ENCODE measurements around the gene SLC44A4. TPM values are rescaled to one million over a fixed set of nuclear protein-coding genes. Genes with fewer than 3 reads are reported as not detected.

Gene SLC44A4
- total and polyA plus RNA-seq, 9 of the 15 experiments (the other 6 are each of a cell fraction or from before 2014, with no cell fraction given): 7.9 to 18.6 (median 11.2) TPM

- TF ChIP-seq ZNF146 (CRISPR knock-in tag; IDR thresholded peaks at IDR 0.05; ENCODE audit: unreplicated experiment) (no peak), ILK (tag; IDR thresholded peaks at IDR 0.05; ENCODE audit: borderline replicate concordance, low read depth) (peak; percentile 33; the same call in 1 of the 2 replicates), HDAC8 (tag; IDR thresholded peaks at IDR 0.05) (peak; percentile 87; the same call in 1 of the 2 replicates), PCBP1 (IDR thresholded peaks at IDR 0.05; ENCODE audit: low read depth, low read length, poor library complexity, severe bottlenecking) (peak; percentile 93), POLR2AphosphoS5 (IDR thresholded peaks at IDR 0.05; ENCODE audit: control insufficient read depth, insufficient read depth, low read depth, low read length) (peak; percentile 100), YBX1 (IDR thresholded peaks at IDR 0.05) (no peak), ZNF644 (tag; IDR thresholded peaks at IDR 0.05; ENCODE audit: low read depth) (peak; percentile 92), SIN3B (IDR thresholded peaks at IDR 0.05; ENCODE audit: low read depth) (no peak), GABPA (tag; conservative IDR thresholded peaks at IDR 0.05; ENCODE audit: low read depth) (no peak), SP2 (IDR thresholded peaks at IDR 0.05; ENCODE audit: extremely low read depth, low read depth, low read length, poor library complexity, severe bottlenecking) (no peak), ZNF134 (CRISPR knock-in tag; conservative IDR thresholded peaks at IDR 0.05) (peak; percentile 48), ETV1 (tag; conservative IDR thresholded peaks at IDR 0.05; ENCODE audit: low read depth) (peak; percentile 81), PPARD (CRISPR knock-in tag; IDR thresholded peaks at IDR 0.05) (no peak), SIRT6 (IDR thresholded peaks at IDR 0.05; ENCODE audit: low read depth, low read length) (peak; percentile 81), XRCC5 (IDR thresholded peaks at IDR 0.05; ENCODE audit: low read depth, low read length) (peak; percentile 84; the same call in 1 of the 2 replicates), ZNF79 (CRISPR knock-in tag; IDR thresholded peaks at IDR 0.05; ENCODE audit: low read depth) (peak; percentile 65), SAFB (IDR thresholded peaks at IDR 0.05; ENCODE audit: borderline replicate concordance, low read depth, low read length) (peak; percentile 58; the same call in 1 of the 2 replicates), PML (IDR thresholded peaks at IDR 0.05; ENCODE audit: low read length) (peak; percentile 96), HOXB6 (CRISPR knock-in tag; IDR thresholded peaks at IDR 0.05; ENCODE audit: borderline replicate concordance) (no peak; the same call in 1 of the 2 replicates), HNRNPL (IDR thresholded peaks at IDR 0.05; ENCODE audit: low read depth, low read length) (peak; percentile 82; the same call in 1 of the 2 replicates), FOXP1 (CRISPR knock-in tag; IDR thresholded peaks at IDR 0.05) (peak; percentile 69), ILF3 (IDR thresholded peaks at IDR 0.05; ENCODE audit: borderline replicate concordance) (no peak)
- TF ChIP-seq, protein P1, sequence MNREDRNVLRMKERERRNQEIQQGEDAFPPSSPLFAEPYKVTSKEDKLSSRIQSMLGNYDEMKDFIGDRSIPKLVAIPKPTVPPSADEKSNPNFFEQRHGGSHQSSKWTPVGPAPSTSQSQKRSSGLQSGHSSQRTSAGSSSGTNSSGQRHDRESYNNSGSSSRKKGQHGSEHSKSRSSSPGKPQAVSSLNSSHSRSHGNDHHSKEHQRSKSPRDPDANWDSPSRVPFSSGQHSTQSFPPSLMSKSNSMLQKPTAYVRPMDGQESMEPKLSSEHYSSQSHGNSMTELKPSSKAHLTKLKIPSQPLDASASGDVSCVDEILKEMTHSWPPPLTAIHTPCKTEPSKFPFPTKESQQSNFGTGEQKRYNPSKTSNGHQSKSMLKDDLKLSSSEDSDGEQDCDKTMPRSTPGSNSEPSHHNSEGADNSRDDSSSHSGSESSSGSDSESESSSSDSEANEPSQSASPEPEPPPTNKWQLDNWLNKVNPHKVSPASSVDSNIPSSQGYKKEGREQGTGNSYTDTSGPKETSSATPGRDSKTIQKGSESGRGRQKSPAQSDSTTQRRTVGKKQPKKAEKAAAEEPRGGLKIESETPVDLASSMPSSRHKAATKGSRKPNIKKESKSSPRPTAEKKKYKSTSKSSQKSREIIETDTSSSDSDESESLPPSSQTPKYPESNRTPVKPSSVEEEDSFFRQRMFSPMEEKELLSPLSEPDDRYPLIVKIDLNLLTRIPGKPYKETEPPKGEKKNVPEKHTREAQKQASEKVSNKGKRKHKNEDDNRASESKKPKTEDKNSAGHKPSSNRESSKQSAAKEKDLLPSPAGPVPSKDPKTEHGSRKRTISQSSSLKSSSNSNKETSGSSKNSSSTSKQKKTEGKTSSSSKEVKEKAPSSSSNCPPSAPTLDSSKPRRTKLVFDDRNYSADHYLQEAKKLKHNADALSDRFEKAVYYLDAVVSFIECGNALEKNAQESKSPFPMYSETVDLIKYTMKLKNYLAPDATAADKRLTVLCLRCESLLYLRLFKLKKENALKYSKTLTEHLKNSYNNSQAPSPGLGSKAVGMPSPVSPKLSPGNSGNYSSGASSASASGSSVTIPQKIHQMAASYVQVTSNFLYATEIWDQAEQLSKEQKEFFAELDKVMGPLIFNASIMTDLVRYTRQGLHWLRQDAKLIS (CRISPR knock-in tag; IDR thresholded peaks at IDR 0.05): peak; percentile 100
- TF ChIP-seq, protein P2, sequence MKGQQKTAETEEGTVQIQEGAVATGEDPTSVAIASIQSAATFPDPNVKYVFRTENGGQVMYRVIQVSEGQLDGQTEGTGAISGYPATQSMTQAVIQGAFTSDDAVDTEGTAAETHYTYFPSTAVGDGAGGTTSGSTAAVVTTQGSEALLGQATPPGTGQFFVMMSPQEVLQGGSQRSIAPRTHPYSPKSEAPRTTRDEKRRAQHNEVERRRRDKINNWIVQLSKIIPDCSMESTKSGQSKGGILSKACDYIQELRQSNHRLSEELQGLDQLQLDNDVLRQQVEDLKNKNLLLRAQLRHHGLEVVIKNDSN (CRISPR knock-in tag; IDR thresholded peaks at IDR 0.05): 0 out of 2 replicates have a peak, but pooled peaks have one; percentile 15
These were observed 44.2 kb downstream of the SLC44A4 start (continued) for GRCh38 chr6:31834367-31835250.
